Common myeloid progenitor, CD34-positive (primary cell): ENCODE data around the gene APOBEC3B. TPM values are rescaled to one million over a fixed set of nuclear protein-coding genes. Genes with fewer than 3 reads are reported as not detected.

Experiments
- CTCF ChIA-PET: fragments of 350-600 bp; sonication (Branson Sonifier 250); formaldehyde crosslinking; loops from one replicate; lab custom pipeline; 2021; ENCODE audit warnings: antibody characterized with exemption; lab: Charles Lee
- POLR2A ChIA-PET: fragments of 350-600 bp; sonication (Branson Sonifier 250); formaldehyde crosslinking; loops from one replicate; lab custom pipeline; 2021; ENCODE audit warnings: antibody characterized with exemption; lab: Charles Lee
- DNase-seq, 3 donors: peaks; one replicate each; pipeline versions ENCODE4 v3.0.0 to v3.0.0-alpha.2; 2013
- H3K27ac ChIP-seq, 2 experiments: 1 replicate in 1 of 2; 2 replicates in 1 of 2; pipeline ENCODE4 v1.7.0; 2013; ENCODE audit warnings: inconsistent platforms in 2 of 2, low read length in 2 of 2, mild to moderate bottlenecking in 2 of 2, low read depth in 1 of 2, moderate library complexity in 1 of 2; ENCODE audit not compliant: severe bottlenecking in 2 of 2, insufficient read depth in 1 of 2, poor library complexity in 1 of 2
- H3K27me3 ChIP-seq, 5 experiments: replicated peaks in 2 of 5; 1 replicate in 3 of 5; 2 replicates in 2 of 5; pipeline versions ENCODE4 v1.6.1 to v1.7.0; 2013; ENCODE audit warnings: low read length in 4 of 5, mild to moderate bottlenecking in 2 of 5, moderate library complexity in 2 of 5, inconsistent platforms in 1 of 5; ENCODE audit not compliant: insufficient read depth in 5 of 5, control insufficient read depth in 4 of 5
- H3K36me3 ChIP-seq, 4 experiments: 1 replicate in 2 of 4; 2 replicates in 2 of 4; pipeline versions ENCODE4 v1.6.1 to v1.7.0; 2013; ENCODE audit warnings: low read length in 3 of 4, control low read depth in 1 of 4, mild to moderate bottlenecking in 1 of 4; ENCODE audit not compliant: control insufficient read depth in 4 of 4, insufficient read depth in 4 of 4
- H3K4me1 ChIP-seq, 4 experiments: 1 replicate in 3 of 4; 2 replicates in 1 of 4; pipeline versions ENCODE4 v1.6.1 to v1.7.1; 2013; ENCODE audit warnings: low read length in 3 of 4, mild to moderate bottlenecking in 3 of 4, control low read depth in 1 of 4, inconsistent platforms in 1 of 4, moderate library complexity in 1 of 4; ENCODE audit not compliant: control insufficient read depth in 4 of 4, insufficient read depth in 4 of 4; ENCODE audit errors: control extremely low read depth in 1 of 4
- H3K4me3 ChIP-seq, 7 experiments: 1 replicate in 4 of 7; 2 replicates in 3 of 7; pipeline versions ENCODE4 v1.5.1 to v1.7.0; 2013; ENCODE audit warnings: mild to moderate bottlenecking in 7 of 7, low read length in 6 of 7, moderate library complexity in 6 of 7, inconsistent platforms in 2 of 7, low read depth in 2 of 7, control low read depth in 1 of 7; ENCODE audit not compliant: insufficient read depth in 4 of 7, control insufficient read depth in 1 of 7; ENCODE audit errors: extremely low read depth in 1 of 7
- H3K9me3 ChIP-seq, 5 experiments: 1 replicate in 4 of 5; 2 replicates in 1 of 5; pipeline versions ENCODE4 v1.6.1 to v1.7.1; 2013; ENCODE audit warnings: low read length in 4 of 5, mild to moderate bottlenecking in 2 of 5, inconsistent platforms in 1 of 5, low read depth in 1 of 5, moderate library complexity in 1 of 5; ENCODE audit not compliant: control insufficient read depth in 4 of 5, insufficient read depth in 2 of 5; ENCODE audit errors: control extremely low read depth in 1 of 5
- WGBS: methylation state at CpG from one replicate; pipeline ENCODE4 v1.1.5; 2013; ENCODE audit not compliant: insufficient coverage; 5-methylcytosine and 5-hydroxymethylcytosine counted together
- polyA plus RNA-seq: library from polyadenylated mRNA; unstranded; fragments of 120-200 nt; gene quantifications from one replicate; pipeline ENCODE4 v1.2.1, GENCODE V29; 2013

APOBEC3B gene
- polyA plus RNA-seq, result 2.3 TPM

GRCh38 chr22:38981992-38982927 lies at the start of gene APOBEC3B:
APOBEC3B (plus strand) TSS chr22:38982347; CDS start chr22:38982454, 107 bp downstream.
- Histone ChIP-seq H3K27ac (no peak within 1 kb of the TSS), H3K4me1 (peaks cover 0 to 21% (median 11%) of the 10 kb centered on the region in 4 experiments), H3K9me3 (peaks cover 0 to 8% (median 4%) of the 10 kb centered on the region in 5 experiments), H3K4me3 (peak within 1 kb of the TSS; percentile 4 to 79 (median 54)), H3K36me3 (no peaks in the 10 kb centered on the region), H3K27me3 (no peaks in the 10 kb centered on the region)
- POLR2A ChIA-PET, result interaction anchor here (1.0 kb wide), 1 partner anchor 107 kb away, joined by 3 read pairs; no protein-coding TSS in a partner anchor
- CTCF ChIA-PET, result interaction anchor here (1.0 to 3.0 kb wide), 8 partner anchors 9 to 116 kb away, joined by 3 to 20 read pairs (median 8); no protein-coding TSS in a partner anchor
- 26% methylated on average over 13 of the region's 16 CpGs for WGBS
- peak; percentile 72 to 94 (median 92) for DNase-seq

GRCh38 chr22:38935023-38935422 lies 47.1 kb upstream of the APOBEC3B start:
- 91% methylated on average over 8 of the region's 8 CpGs for WGBS
- H3K27me3 ChIP-seq, result peaks cover 0 to 12% (median 0%) of the 10 kb centered on the region in 5 experiments
- H3K4me1 ChIP-seq, result peaks cover 0 to 8% (median 0%) of the 10 kb centered on the region in 4 experiments
- H3K9me3 ChIP-seq, result no peaks in the 10 kb centered on the region
- DNase-seq, result no peak
- ChIA-PET POLR2A (no interaction called here), CTCF (no interaction called here)
- no peaks in the 10 kb centered on the region for H3K36me3 ChIP-seq
- H3K27ac ChIP-seq, result no peak overlapping the region
- H3K4me3 ChIP-seq, result no peak overlapping the region

- CTCF ChIA-PET, result no interaction called here
- peaks cover 0 to 12% (median 0%) of the 10 kb centered on the region in 5 experiments for H3K27me3 ChIP-seq
Observed at GRCh38 chr22:38935616-38936015, 46.5 kb upstream of the APOBEC3B start.

GRCh38 chr22:38936562-38936961 lies 45.6 kb upstream of the APOBEC3B start:
- no peak for DNase-seq
- Histone ChIP-seq H3K27ac (no peak overlapping the region), H3K4me3 (no peak overlapping the region), H3K4me1 (peaks cover 8 to 18% (median 9%) of the 10 kb centered on the region in 4 experiments), H3K9me3 (no peaks in the 10 kb centered on the region), H3K27me3 (peaks cover 0 to 12% (median 0%) of the 10 kb centered on the region in 5 experiments), H3K36me3 (no peaks in the 10 kb centered on the region)
- POLR2A ChIA-PET, result interaction anchor here (0.6 kb wide), 1 partner anchor 18 kb away, joined by 4 read pairs; no protein-coding TSS in a partner anchor
- CTCF ChIA-PET, result no interaction called here
- WGBS, result 88% methylated on average over 14 of the region's 17 CpGs

More at GRCh38 chr22:38935616-38936015, 46.5 kb upstream of the APOBEC3B start:
- Histone ChIP-seq H3K4me1 (peaks cover 0 to 8% (median 0%) of the 10 kb centered on the region in 4 experiments), H3K9me3 (no peaks in the 10 kb centered on the region), H3K27ac (no peak overlapping the region), H3K4me3 (no peak overlapping the region), H3K36me3 (no peaks in the 10 kb centered on the region)
- POLR2A ChIA-PET, result no interaction called here
- DNase-seq, result no peak
- WGBS, result 97% methylated on average over 10 of the region's 13 CpGs

GRCh38 chr22:38937036-38937435 lies 45.1 kb upstream of the APOBEC3B start:
- Histone ChIP-seq H3K27me3 (peaks cover 0 to 12% (median 0%) of the 10 kb centered on the region in 5 experiments), H3K4me3 (no peak overlapping the region), H3K27ac (no peak overlapping the region), H3K9me3 (no peaks in the 10 kb centered on the region), H3K4me1 (peaks cover 8 to 22% (median 13%) of the 10 kb centered on the region in 4 experiments), H3K36me3 (no peaks in the 10 kb centered on the region)
- ChIA-PET POLR2A (interaction anchor here (0.6 kb wide), 1 partner anchor 18 kb away, joined by 4 read pairs; no protein-coding TSS in a partner anchor), CTCF (no interaction called here)
- DNase-seq, result no peak
- 100% methylated on average over 4 of the region's 4 CpGs for WGBS

GRCh38 chr22:38937541-38937940 lies 44.6 kb upstream of the APOBEC3B start:
- no peak for DNase-seq
- H3K36me3 ChIP-seq, result no peaks in the 10 kb centered on the region
- H3K9me3 ChIP-seq, result no peaks in the 10 kb centered on the region
- CTCF ChIA-PET, result no interaction called here
- 92% methylated on average over 10 of the region's 12 CpGs for whole genome bisulfite sequencing
- H3K27ac ChIP-seq, result no peak overlapping the region
- H3K27me3 ChIP-seq, result peaks cover 0 to 12% (median 0%) of the 10 kb centered on the region in 5 experiments
- POLR2A ChIA-PET, result no interaction called here
- peaks cover 8 to 22% (median 15%) of the 10 kb centered on the region in 4 experiments for H3K4me1 ChIP-seq
- no peak overlapping the region for H3K4me3 ChIP-seq
